HFF-Myc (cell line): ENCODE measurements around the gene TSGA10.

ENCODE experiments used
- DNase-seq: peaks from one replicate; pipeline ENCODE4 v3.0.0-alpha.2; 2011; ENCODE audit warnings: low read depth; ENCODE audit errors: extremely low read depth
- H3K4me3 ChIP-seq: replicated peaks from 2 replicates; pipeline ENCODE4 v1.5.1; 2011; ENCODE audit warnings: low read depth, mild to moderate bottlenecking, control low read depth, low read length
- TF ChIP-seq, protein P1 (sequence below): IDR thresholded peaks from 2 replicates; pipeline ENCODE4 v1.5.1; 2012; ENCODE audit warnings: mild to moderate bottlenecking, low read depth, low read length, control low read depth; ENCODE audit errors: missing control alignments

TSGA10 gene

DNA sequence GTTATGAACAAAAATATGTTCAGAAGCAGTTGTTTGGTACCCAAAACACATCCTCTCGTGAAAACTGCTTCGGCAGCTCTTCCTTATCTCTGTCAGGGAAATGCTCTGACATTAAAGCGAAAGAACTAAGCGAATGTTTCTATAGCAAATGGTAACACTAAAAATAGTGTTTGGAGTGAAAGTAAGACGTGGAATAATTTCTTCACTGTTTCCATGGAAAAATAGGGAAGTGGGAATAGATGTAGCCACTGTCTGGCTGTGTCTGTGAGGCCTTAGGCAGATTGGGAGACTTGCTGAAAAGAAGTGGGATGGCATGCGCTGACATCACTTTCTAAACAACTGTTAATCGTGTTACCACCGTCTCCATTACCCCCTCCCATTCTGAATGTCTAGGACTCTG, 207.2 kb downstream of the TSGA10 start:
- TF ChIP-seq, protein P1, sequence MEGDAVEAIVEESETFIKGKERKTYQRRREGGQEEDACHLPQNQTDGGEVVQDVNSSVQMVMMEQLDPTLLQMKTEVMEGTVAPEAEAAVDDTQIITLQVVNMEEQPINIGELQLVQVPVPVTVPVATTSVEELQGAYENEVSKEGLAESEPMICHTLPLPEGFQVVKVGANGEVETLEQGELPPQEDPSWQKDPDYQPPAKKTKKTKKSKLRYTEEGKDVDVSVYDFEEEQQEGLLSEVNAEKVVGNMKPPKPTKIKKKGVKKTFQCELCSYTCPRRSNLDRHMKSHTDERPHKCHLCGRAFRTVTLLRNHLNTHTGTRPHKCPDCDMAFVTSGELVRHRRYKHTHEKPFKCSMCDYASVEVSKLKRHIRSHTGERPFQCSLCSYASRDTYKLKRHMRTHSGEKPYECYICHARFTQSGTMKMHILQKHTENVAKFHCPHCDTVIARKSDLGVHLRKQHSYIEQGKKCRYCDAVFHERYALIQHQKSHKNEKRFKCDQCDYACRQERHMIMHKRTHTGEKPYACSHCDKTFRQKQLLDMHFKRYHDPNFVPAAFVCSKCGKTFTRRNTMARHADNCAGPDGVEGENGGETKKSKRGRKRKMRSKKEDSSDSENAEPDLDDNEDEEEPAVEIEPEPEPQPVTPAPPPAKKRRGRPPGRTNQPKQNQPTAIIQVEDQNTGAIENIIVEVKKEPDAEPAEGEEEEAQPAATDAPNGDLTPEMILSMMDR: no peak
- DNase-seq: no peak
- no peak overlapping the region for H3K4me3 ChIP-seq
